A549 (cell line): Measurements from ENCODE around the gene FTCD. TPM values are rescaled to one million over a fixed set of nuclear protein-coding genes. Genes with fewer than 3 reads are reported as not detected.

Experiments used
- ATAC-seq, 2 experiments: fragments of 200-7000 bp in 1 of 2; fragments of >200 bp in 1 of 2; cut with Nextera tagmentation in 1 of 2; cut with Tn5 transposase in 1 of 2; 3 replicates each; pipeline versions ENCODE4 v1.8.0 to v1.9.1; 2018 to 2020; ENCODE audit warnings: mild to moderate bottlenecking in 1 of 2, moderate library complexity in 1 of 2
- CTCF ChIA-PET: fragments of 300-600 bp; sonication (Branson Sonifier 250); formaldehyde crosslinking; extraction: SDS; loops from one replicate; lab custom pipeline; 2021; ENCODE audit warnings: antibody characterized with exemption, inconsistent platforms; lab: Yijun Ruan, JAX
- POLR2A ChIA-PET: fragments of 350-600 bp; formaldehyde crosslinking; extraction: SDS; loops from one replicate; lab custom pipeline; 2021; ENCODE audit warnings: antibody characterized with exemption, inconsistent platforms; lab: Yijun Ruan, JAX
- DNase-seq, 2 experiments: peaks; one replicate each; pipeline versions ENCODE4 v3.0.0 to v3.0.0-alpha.2; 2011 to 2016; ENCODE audit warnings: low read depth in 1 of 2, low spot score in 1 of 2
- FAIRE-seq: peaks from 2 replicates; lab custom pipeline; 2011; peaks lifted over from hg19 to GRCh38; lab: Jason Lieb, UNC
- H3K27ac ChIP-seq, 2 experiments: fragments of >200 bp; sonication (Bioruptor Twin); formaldehyde crosslinking; 3 replicates each; pipeline ENCODE4 v1.5.1; 2016 to 2017
- H3K4me1 ChIP-seq: fragments of >200 bp; sonication (Bioruptor Twin); formaldehyde crosslinking; 3 replicates; pipeline ENCODE4 v1.6.1; 2016
- H3K4me2 ChIP-seq: fragments of >200 bp; sonication (Bioruptor Twin); formaldehyde crosslinking; 3 replicates; pipeline ENCODE4 v1.6.1; 2016
- H3K4me3 ChIP-seq: fragments of >200 bp; sonication (Bioruptor Twin); formaldehyde crosslinking; 3 replicates; pipeline ENCODE4 v1.5.1; 2016
- H3K9me3 ChIP-seq: fragments of >200 bp; sonication (Bioruptor Twin); formaldehyde crosslinking; 3 replicates; pipeline ENCODE4 v1.6.1; 2016
- CHD4 ChIP-seq: fragments of 200-600 bp; sonication (generic); IDR thresholded peaks from 2 replicates; pipeline ENCODE4 v1.6.1; 2016; ENCODE audit warnings: antibody characterized with exemption, mild to moderate bottlenecking, borderline replicate concordance
- EHF ChIP-seq: fragments of 250-450 bp; sonication (Bioruptor Pico); IDR thresholded peaks from 2 replicates; pipeline ENCODE4 v1.5.0; 2020; ENCODE audit warnings: mild to moderate bottlenecking
- EP300 ChIP-seq, 2 experiments: fragments of >200 bp; sonication (Bioruptor Twin); formaldehyde crosslinking; IDR thresholded peaks; 2 replicates in 1 of 2; 3 replicates in 1 of 2; pipeline ENCODE4 v1.6.1; 2016 to 2017
- FOSL2 ChIP-seq, 2 experiments: fragments of 450-650 bp in 1 of 2; fragments of >200 bp in 1 of 2; sonication (Bioruptor Twin) in 1 of 2; formaldehyde crosslinking; IDR thresholded peaks; 2 replicates each; pipeline versions ENCODE4 v1.5.0 to v1.6.1; 2016 to 2020; ENCODE audit warnings: mild to moderate bottlenecking in 1 of 2, moderate library complexity in 1 of 2
- HDAC2 ChIP-seq: fragments of 200-600 bp; sonication (generic); IDR thresholded peaks from 2 replicates; pipeline ENCODE4 v1.6.1; 2016
- HOXB5 ChIP-seq: fragments of 250-450 bp; sonication (Bioruptor Pico); IDR thresholded peaks from 2 replicates; pipeline ENCODE4 v1.5.0; 2020; ENCODE audit warnings: mild to moderate bottlenecking, moderate library complexity
- JUNB ChIP-seq: fragments of >200 bp; sonication (Bioruptor Twin); formaldehyde crosslinking; IDR thresholded peaks from 2 replicates; pipeline ENCODE4 v1.6.1; 2016
- KDM1A ChIP-seq: fragments of 200-600 bp; sonication (generic); IDR thresholded peaks from 2 replicates; pipeline ENCODE4 v1.6.1; 2016; ENCODE audit warnings: low read depth, mild to moderate bottlenecking
- KDM5A ChIP-seq: fragments of 200-600 bp; sonication (generic); IDR thresholded peaks from 2 replicates; pipeline ENCODE4 v1.6.1; 2016; ENCODE audit warnings: antibody characterized with exemption, mild to moderate bottlenecking
- MAFK ChIP-seq: fragments of 450-650 bp; IDR thresholded peaks from 2 replicates; pipeline ENCODE4 v1.6.1; 2014; ENCODE audit not compliant: partially characterized antibody
- MYC ChIP-seq: IDR thresholded peaks from 2 replicates; pipeline ENCODE4 v1.6.1; 2012; ENCODE audit warnings: mild to moderate bottlenecking, inconsistent platforms, low read length, improper control_type of control experiment, borderline replicate concordance
- NFE2L2 ChIP-seq: fragments of 150-350 bp; conservative IDR thresholded peaks from 2 replicates; pipeline ENCODE4 v1.6.1; 2014; ENCODE audit warnings: low read length
- NR3C1 ChIP-seq: fragments of >200 bp; sonication (Bioruptor Twin); formaldehyde crosslinking; IDR thresholded peaks from 3 replicates; pipeline ENCODE4 v1.6.1; 2017
- RCOR1 ChIP-seq: fragments of 150-350 bp; IDR thresholded peaks from 2 replicates; pipeline ENCODE4 v1.6.1; 2014; ENCODE audit warnings: antibody characterized with exemption, low read length, low read depth
- RFX5 ChIP-seq: fragments of 450-650 bp; IDR thresholded peaks from 2 replicates; pipeline ENCODE4 v1.7.1; 2014; ENCODE audit warnings: antibody characterized with exemption, mild to moderate bottlenecking, moderate library complexity
- SREBF2 ChIP-seq: fragments of 450-650 bp; IDR thresholded peaks from 2 replicates; pipeline ENCODE4 v1.6.1; 2014; ENCODE audit warnings: mild to moderate bottlenecking, moderate library complexity
- TP53 ChIP-seq: fragments of 250-450 bp; sonication (Bioruptor Pico); IDR thresholded peaks from 2 replicates; pipeline ENCODE4 v1.5.0; 2021; ENCODE audit warnings: mild to moderate bottlenecking, moderate library complexity
- ZFP36 ChIP-seq: fragments of 450-650 bp; IDR thresholded peaks from 2 replicates; pipeline ENCODE4 v1.6.1; 2014; ENCODE audit warnings: borderline replicate concordance; ENCODE audit not compliant: partially characterized antibody
- ZSCAN20 ChIP-seq: fragments of 250-450 bp; sonication (Bioruptor Pico); IDR thresholded peaks from 2 replicates; pipeline ENCODE4 v1.8.0; 2022; ENCODE audit warnings: mild to moderate bottlenecking, moderate library complexity
- WGBS: methylation state at CpG from one replicate; pipeline ENCODE4 v1.1.6; 2017; ENCODE audit errors: missing lambda C conversion rate; 5-methylcytosine and 5-hydroxymethylcytosine counted together
- polyA plus RNA-seq, 4 experiments: library from polyadenylated mRNA; depleted of rRNA in 3 of 4; stranded (reverse); fragments of >200 nt; fragmentation: RNase III in 1 of 4; extraction: RNeasy Plus Mini Kit Qiagen cat#74134 plus additional on column Dnase treatment in 1 of 4; gene quantifications; 2 replicates in 3 of 4; 3 replicates in 1 of 4; pipeline ENCODE4 v1.2.3, GENCODE V29; 2011 to 2017
- TF ChIP-seq, protein P1 (sequence below): fragments of 250-450 bp; sonication (Bioruptor Pico); IDR thresholded peaks from 2 replicates; pipeline ENCODE4 v1.5.0; 2020; ENCODE audit warnings: low read depth, mild to moderate bottlenecking, moderate library complexity
- TF ChIP-seq, protein P2 (sequence below): IDR thresholded peaks from 2 replicates; pipeline ENCODE4 v1.6.1; 2012
- TF ChIP-seq, protein P3 (sequence below): fragments of 200-600 bp; sonication (generic); IDR thresholded peaks from 2 replicates; pipeline ENCODE4 v1.6.1; 2016; ENCODE audit warnings: antibody characterized with exemption, mild to moderate bottlenecking, moderate library complexity
- TF ChIP-seq, protein P4 (sequence below): fragments of 250-450 bp; sonication (Bioruptor Pico); IDR thresholded peaks from 2 replicates; pipeline ENCODE4 v1.5.0; 2021; ENCODE audit warnings: mild to moderate bottlenecking, moderate library complexity, borderline replicate concordance

Gene FTCD
- polyA plus RNA-seq, 2 of the 4 experiments (the other 2 are of a cell fraction) = not detected

DNA sequence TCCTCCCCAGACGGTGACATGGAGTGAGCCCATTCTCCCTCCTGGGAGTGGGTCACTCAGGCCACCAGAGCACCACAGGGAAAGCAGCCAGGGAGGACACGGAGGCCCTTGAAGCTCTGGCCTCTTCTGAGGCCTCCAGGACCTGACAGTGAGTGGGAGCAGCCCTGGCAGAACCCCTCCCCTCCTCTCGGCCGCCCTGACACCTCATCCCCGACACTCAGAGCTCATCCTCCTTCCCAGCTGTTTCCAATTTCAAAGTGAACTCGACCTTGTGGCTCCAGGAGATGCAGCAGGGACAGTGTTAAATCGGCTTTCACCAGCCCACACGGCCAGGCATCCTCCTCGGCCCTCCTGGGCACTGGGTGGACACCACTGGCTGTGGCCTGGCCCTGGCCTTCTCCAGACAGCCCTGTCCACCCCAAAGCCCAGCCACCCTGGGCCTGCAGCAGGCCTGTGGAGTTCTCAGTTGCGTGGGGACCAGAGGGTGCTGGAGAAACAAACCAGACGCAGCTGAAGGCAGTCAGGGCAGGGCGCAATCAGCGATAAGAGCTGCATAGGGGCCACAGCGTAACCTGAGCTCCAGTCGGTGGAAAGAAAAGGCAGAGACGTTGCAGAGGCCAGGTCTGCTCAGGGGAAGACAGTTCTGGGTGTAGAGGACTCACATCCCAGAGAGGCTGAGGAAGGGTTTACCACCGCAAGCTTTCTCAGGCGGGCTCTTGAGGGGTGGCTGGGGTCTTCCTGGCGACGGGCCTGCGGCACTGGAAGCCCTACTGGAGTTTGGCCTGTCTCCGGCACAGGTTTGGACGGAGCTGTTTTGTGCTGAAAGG lies 27.1 kb downstream of the FTCD start:
- no peaks in the 10 kb centered on the region for H3K4me1 ChIP-seq
- no peak overlapping the region for H3K4me3 ChIP-seq
- 77% methylated on average over 18 of the region's 23 CpGs for WGBS
- no peak for DNase-seq
- H3K27ac ChIP-seq = no peak overlapping the region
- ATAC-seq = no peak
- POLR2A ChIA-PET = no interaction called here
- CTCF ChIA-PET = interaction anchor here (1.0 to 1.5 kb wide), 5 partner anchors 15 to 157 kb away, joined by 3 to 11 read pairs (median 4); no protein-coding TSS in a partner anchor
- no peak for FAIRE-seq
- no peak overlapping the region for H3K4me2 ChIP-seq
- no peaks in the 10 kb centered on the region for H3K9me3 ChIP-seq
- TF ChIP-seq ZFP36 (no peak), JUNB (no peak), KDM1A (no peak), EP300 (IDR thresholded peaks at IDR 0.05) (no peak), HDAC2 (no peak), RCOR1 (no peak), RFX5 (no peak), NR3C1 (no peak), SREBF2 (no peak), NFE2L2 (no peak), CHD4 (no peak), EHF (CRISPR knock-in tag) (no peak), HOXB5 (CRISPR knock-in tag) (no peak)
- TF ChIP-seq, protein P1, sequence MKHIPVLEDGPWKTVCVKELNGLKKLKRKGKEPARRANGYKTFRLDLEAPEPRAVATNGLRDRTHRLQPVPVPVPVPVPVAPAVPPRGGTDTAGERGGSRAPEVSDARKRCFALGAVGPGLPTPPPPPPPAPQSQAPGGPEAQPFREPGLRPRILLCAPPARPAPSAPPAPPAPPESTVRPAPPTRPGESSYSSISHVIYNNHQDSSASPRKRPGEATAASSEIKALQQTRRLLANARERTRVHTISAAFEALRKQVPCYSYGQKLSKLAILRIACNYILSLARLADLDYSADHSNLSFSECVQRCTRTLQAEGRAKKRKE (CRISPR knock-in tag) = no peak
- TF ChIP-seq, protein P2, sequence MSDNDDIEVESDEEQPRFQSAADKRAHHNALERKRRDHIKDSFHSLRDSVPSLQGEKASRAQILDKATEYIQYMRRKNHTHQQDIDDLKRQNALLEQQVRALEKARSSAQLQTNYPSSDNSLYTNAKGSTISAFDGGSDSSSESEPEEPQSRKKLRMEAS = no peak
- TF ChIP-seq, protein P3, sequence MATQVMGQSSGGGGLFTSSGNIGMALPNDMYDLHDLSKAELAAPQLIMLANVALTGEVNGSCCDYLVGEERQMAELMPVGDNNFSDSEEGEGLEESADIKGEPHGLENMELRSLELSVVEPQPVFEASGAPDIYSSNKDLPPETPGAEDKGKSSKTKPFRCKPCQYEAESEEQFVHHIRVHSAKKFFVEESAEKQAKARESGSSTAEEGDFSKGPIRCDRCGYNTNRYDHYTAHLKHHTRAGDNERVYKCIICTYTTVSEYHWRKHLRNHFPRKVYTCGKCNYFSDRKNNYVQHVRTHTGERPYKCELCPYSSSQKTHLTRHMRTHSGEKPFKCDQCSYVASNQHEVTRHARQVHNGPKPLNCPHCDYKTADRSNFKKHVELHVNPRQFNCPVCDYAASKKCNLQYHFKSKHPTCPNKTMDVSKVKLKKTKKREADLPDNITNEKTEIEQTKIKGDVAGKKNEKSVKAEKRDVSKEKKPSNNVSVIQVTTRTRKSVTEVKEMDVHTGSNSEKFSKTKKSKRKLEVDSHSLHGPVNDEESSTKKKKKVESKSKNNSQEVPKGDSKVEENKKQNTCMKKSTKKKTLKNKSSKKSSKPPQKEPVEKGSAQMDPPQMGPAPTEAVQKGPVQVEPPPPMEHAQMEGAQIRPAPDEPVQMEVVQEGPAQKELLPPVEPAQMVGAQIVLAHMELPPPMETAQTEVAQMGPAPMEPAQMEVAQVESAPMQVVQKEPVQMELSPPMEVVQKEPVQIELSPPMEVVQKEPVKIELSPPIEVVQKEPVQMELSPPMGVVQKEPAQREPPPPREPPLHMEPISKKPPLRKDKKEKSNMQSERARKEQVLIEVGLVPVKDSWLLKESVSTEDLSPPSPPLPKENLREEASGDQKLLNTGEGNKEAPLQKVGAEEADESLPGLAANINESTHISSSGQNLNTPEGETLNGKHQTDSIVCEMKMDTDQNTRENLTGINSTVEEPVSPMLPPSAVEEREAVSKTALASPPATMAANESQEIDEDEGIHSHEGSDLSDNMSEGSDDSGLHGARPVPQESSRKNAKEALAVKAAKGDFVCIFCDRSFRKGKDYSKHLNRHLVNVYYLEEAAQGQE = no peak

DNA sequence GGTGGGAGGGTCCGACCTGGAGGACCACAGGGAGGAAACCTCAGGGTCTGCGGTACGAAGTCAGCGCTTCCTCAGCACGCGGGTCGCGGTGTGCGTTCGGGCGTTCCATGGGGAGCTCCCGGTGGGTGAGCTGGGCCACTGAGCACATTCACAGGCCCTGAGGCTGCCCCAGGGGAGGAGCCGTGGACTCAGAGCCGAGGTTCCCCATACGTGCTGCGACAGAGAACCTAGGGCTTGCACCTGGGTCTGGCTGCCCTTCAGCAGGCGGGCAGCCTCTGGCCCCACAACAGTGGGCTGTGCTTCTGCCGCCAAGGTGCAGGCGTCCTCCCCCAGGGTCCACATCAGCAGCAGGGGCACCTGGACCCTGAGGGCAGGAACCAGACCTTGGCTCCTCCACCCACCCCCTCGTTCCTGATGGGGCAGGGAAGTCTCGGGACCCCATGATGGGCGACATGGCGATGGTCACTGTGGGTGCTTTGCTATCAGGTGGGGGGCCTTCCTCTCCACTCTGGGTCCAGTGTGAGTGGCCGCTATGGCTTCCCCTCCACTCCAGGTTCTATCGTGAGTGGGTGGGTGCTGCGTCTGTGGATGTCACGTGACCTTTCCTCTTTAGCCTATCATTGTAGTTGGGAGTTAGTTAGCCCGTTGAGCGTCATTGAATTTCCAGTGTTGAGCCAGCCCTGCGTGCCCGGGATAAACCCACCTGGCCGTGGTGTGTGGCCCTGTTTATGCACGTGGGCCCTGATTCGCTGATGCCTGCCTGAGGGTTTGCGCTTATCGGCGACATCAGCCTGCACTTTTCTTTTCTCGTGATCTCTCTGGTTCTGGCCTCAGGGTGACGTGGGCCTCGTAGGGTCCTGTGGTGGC lies 27.9 kb downstream of the FTCD start:
- no peak overlapping the region for H3K4me2 ChIP-seq
- H3K4me3 ChIP-seq = no peak overlapping the region
- FAIRE-seq (no peak), DNase-seq (no peak), ATAC-seq (no peak)
- WGBS = 94% methylated on average over 28 of the region's 40 CpGs
- no peaks in the 10 kb centered on the region for H3K9me3 ChIP-seq
- ChIA-PET CTCF (interaction anchor here (1.0 to 1.5 kb wide), 3 partner anchors 15 to 154 kb away, joined by 3 to 4 read pairs (median 3); no protein-coding TSS in a partner anchor), POLR2A (no interaction called here)
- H3K4me1 ChIP-seq = no peaks in the 10 kb centered on the region
- no peak overlapping the region for H3K27ac ChIP-seq
- TF ChIP-seq, protein P1 (CRISPR knock-in tag) = no peak
- TF ChIP-seq ZSCAN20 (CRISPR knock-in tag) = no peak
- no peak for TF ChIP-seq KDM5A
- TF ChIP-seq MAFK = no peak
- TF ChIP-seq, protein P4, sequence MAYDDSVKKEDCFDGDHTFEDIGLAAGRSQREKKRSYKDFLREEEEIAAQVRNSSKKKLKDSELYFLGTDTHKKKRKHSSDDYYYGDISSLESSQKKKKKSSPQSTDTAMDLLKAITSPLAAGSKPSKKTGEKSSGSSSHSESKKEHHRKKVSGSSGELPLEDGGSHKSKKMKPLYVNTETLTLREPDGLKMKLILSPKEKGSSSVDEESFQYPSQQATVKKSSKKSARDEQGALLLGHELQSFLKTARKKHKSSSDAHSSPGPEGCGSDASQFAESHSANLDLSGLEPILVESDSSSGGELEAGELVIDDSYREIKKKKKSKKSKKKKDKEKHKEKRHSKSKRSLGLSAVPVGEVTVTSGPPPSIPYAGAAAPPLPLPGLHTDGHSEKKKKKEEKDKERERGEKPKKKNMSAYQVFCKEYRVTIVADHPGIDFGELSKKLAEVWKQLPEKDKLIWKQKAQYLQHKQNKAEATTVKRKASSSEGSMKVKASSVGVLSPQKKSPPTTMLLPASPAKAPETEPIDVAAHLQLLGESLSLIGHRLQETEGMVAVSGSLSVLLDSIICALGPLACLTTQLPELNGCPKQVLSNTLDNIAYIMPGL = no peak
- no peak for TF ChIP-seq FOSL2 (IDR thresholded peaks at IDR 0.05)
- no peak for TF ChIP-seq FOSL2 (CRISPR knock-in tag; IDR thresholded peaks at IDR 0.05)
- no peak for TF ChIP-seq MYC
- TF ChIP-seq, protein P3 = no peak
- no peak for TF ChIP-seq TP53 (CRISPR knock-in tag)
